DOHH2 (cell line): ENCODE data around the gene ZC3H12C.

Source experiments
- H3F3A ChIP-seq: fragments of 200-600 bp; sonication (generic), shearing (Covaris generic); 2 replicates; pipeline ENCODE4 v1.6.0; 2016; ENCODE audit warnings: antibody characterized with exemption, mild to moderate bottlenecking; ENCODE audit not compliant: control insufficient read depth, insufficient read depth
- H3K27ac ChIP-seq: fragments of 200-600 bp; sonication (generic); 2 replicates; pipeline ENCODE4 v1.5.1; 2014; ENCODE audit warnings: low read depth, mild to moderate bottlenecking, low read length, moderate library complexity
- H3K27me3 ChIP-seq: fragments of 200-600 bp; sonication (generic); 2 replicates; pipeline ENCODE4 v1.6.1; 2014; ENCODE audit warnings: mild to moderate bottlenecking, low read length, mixed read lengths; ENCODE audit not compliant: control insufficient read depth
- H3K36me3 ChIP-seq: fragments of 200-600 bp; sonication (generic); 2 replicates; pipeline ENCODE4 v1.6.1; 2014; ENCODE audit warnings: mild to moderate bottlenecking, low read length, moderate library complexity, mixed read lengths; ENCODE audit not compliant: control insufficient read depth
- H3K4me1 ChIP-seq: fragments of 200-600 bp; sonication (generic); 2 replicates; pipeline ENCODE4 v1.6.1; 2014; ENCODE audit warnings: mild to moderate bottlenecking, low read length, mixed read lengths; ENCODE audit not compliant: control insufficient read depth
- H3K4me2 ChIP-seq: fragments of 200-600 bp; sonication (generic); 2 replicates; pipeline ENCODE4 v1.6.0; 2014; ENCODE audit warnings: mild to moderate bottlenecking, low read length, moderate library complexity
- H3K4me3 ChIP-seq: fragments of 200-600 bp; sonication (generic); 2 replicates; pipeline ENCODE4 v1.5.1; 2014; ENCODE audit warnings: mild to moderate bottlenecking, low read length, mixed read lengths
- H3K79me2 ChIP-seq: fragments of 200-600 bp; sonication (generic); 2 replicates; pipeline ENCODE4 v1.6.1; 2014; ENCODE audit warnings: mild to moderate bottlenecking, low read length, mixed read lengths; ENCODE audit not compliant: control insufficient read depth
- H3K9me2 ChIP-seq: fragments of 200-600 bp; sonication (generic); replicated peaks from 2 replicates; pipeline ENCODE4 v1.6.1; 2014; ENCODE audit warnings: mild to moderate bottlenecking, low read length, mixed read lengths; ENCODE audit not compliant: control insufficient read depth
- H3K9me3 ChIP-seq: fragments of 200-600 bp; sonication (generic); 2 replicates; pipeline ENCODE4 v1.6.1; 2014; ENCODE audit warnings: antibody characterized with exemption, low read length, mixed read lengths; ENCODE audit not compliant: control insufficient read depth, insufficient read depth
- H4K20me1 ChIP-seq: fragments of 200-600 bp; sonication (generic); 2 replicates; pipeline ENCODE4 v1.6.0; 2014; ENCODE audit warnings: low read depth, mild to moderate bottlenecking, antibody characterized with exemption, low read length, moderate library complexity; ENCODE audit not compliant: control insufficient read depth, insufficient read depth
- CTCF ChIP-seq: fragments of 200-600 bp; sonication (generic); IDR thresholded peaks from one replicate; pipeline ENCODE4 v1.5.1; 2014; ENCODE audit warnings: antibody characterized with exemption, mild to moderate bottlenecking, low read depth, low read length; ENCODE audit not compliant: poor library complexity, severe bottlenecking
- EZH2phosphoT487 ChIP-seq: fragments of 200-600 bp; sonication (generic); IDR thresholded peaks from 2 replicates; pipeline ENCODE4 v1.6.1; 2017; ENCODE audit warnings: borderline replicate concordance, mild to moderate bottlenecking, antibody characterized with exemption, low read length, moderate library complexity, mixed read lengths

Gene ZC3H12C

GRCh38 chr11:110159476-110159875 is 66.3 kb downstream of the ZC3H12C start:
- no peaks in the 10 kb centered on the region for H3K9me3 ChIP-seq
- H3K79me2 ChIP-seq = no peaks in the 10 kb centered on the region
- no peaks in the 10 kb centered on the region for H3K4me1 ChIP-seq
- no peak overlapping the region for H3K4me2 ChIP-seq
- H3K36me3 ChIP-seq = no peaks in the 10 kb centered on the region
- H3K27ac ChIP-seq = no peak overlapping the region
- H3K27me3 ChIP-seq = no peaks in the 10 kb centered on the region
- H3K4me3 ChIP-seq = no peak overlapping the region
- no peak for TF ChIP-seq CTCF
- TF ChIP-seq EZH2phosphoT487 = no peak
- no peaks in the 10 kb centered on the region for H3K9me2 ChIP-seq
- no peaks in the 10 kb centered on the region for H3F3A ChIP-seq
- no peaks in the 10 kb centered on the region for H4K20me1 ChIP-seq

DNA sequence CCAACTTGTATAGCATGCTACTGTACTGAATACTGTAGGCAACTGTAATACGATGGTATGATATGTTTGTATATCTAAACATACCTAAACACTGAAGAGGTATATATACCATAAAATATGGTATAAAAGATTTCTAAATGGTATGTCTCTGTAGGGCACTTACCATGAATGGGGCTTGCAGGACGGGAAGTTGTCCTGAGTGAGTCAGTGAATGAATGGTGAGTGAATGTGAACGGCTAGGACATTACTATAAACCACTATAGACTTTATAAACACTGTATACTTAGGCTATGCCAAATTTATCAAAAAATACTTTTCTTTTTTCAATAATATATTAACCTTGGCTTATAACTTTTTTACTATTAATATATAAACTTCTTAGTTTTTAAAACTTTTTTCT is 66.8 kb downstream of the ZC3H12C start:
- H3K4me2 ChIP-seq = no peak overlapping the region
- H3F3A ChIP-seq = no peaks in the 10 kb centered on the region
- no peaks in the 10 kb centered on the region for H3K79me2 ChIP-seq
- H3K27me3 ChIP-seq = no peaks in the 10 kb centered on the region
- no peaks in the 10 kb centered on the region for H3K4me1 ChIP-seq
- no peaks in the 10 kb centered on the region for H4K20me1 ChIP-seq
- no peak overlapping the region for H3K27ac ChIP-seq
- TF ChIP-seq EZH2phosphoT487 = no peak
- TF ChIP-seq CTCF = no peak
- no peak overlapping the region for H3K4me3 ChIP-seq
- H3K9me3 ChIP-seq = no peaks in the 10 kb centered on the region
- H3K9me2 ChIP-seq = no peaks in the 10 kb centered on the region
- no peaks in the 10 kb centered on the region for H3K36me3 ChIP-seq

DNA sequence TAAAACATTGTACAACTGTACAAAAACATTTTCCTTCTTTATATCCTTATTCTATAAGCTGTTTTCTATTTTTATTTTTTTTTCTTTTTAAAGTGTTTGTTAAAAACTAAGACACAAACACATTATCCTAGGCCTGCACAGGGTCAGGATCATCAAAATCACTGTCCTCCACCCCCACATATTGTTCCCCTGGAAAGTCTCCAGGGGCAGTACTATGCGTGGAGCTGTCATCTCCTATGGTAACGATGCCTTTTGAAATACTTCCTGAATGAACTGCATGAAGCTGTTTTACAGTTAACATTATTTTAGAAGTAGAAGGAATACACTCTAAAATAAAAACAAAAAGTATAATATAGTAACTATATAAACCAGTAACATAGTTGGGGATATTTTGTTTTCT is 67.2 kb downstream of the ZC3H12C start:
- H4K20me1 ChIP-seq = no peaks in the 10 kb centered on the region
- no peak overlapping the region for H3K4me3 ChIP-seq
- no peaks in the 10 kb centered on the region for H3K79me2 ChIP-seq
- no peak overlapping the region for H3K4me2 ChIP-seq
- H3K9me2 ChIP-seq = no peaks in the 10 kb centered on the region
- no peaks in the 10 kb centered on the region for H3K36me3 ChIP-seq
- no peaks in the 10 kb centered on the region for H3K9me3 ChIP-seq
- H3K27ac ChIP-seq = no peak overlapping the region
- TF ChIP-seq EZH2phosphoT487 (no peak), CTCF (no peak)
- H3K27me3 ChIP-seq = no peaks in the 10 kb centered on the region
- no peaks in the 10 kb centered on the region for H3K4me1 ChIP-seq
- H3F3A ChIP-seq = no peaks in the 10 kb centered on the region

- Histone ChIP-seq H3K9me3 (no peaks in the 10 kb centered on the region), H3K4me2 (no peak overlapping the region), H3K27ac (no peak overlapping the region), H3F3A (no peaks in the 10 kb centered on the region), H3K27me3 (no peaks in the 10 kb centered on the region), H3K4me1 (no peaks in the 10 kb centered on the region), H3K9me2 (no peaks in the 10 kb centered on the region), H3K4me3 (no peak overlapping the region), H4K20me1 (no peaks in the 10 kb centered on the region), H3K79me2 (no peaks in the 10 kb centered on the region), H3K36me3 (no peaks in the 10 kb centered on the region)
- no peak for TF ChIP-seq CTCF
- no peak for TF ChIP-seq EZH2phosphoT487
These were observed 67.9 kb downstream of the ZC3H12C start for GRCh38 chr11:110161061-110161460.
